Effector memory CD4-positive, alpha-beta T cell (primary cell): ENCODE measurements around the gene DVL1.

ENCODE experiments used
- DNase-seq, 3 donors: peaks; one replicate each; pipeline ENCODE4 v3.0.0-alpha.2; 2020
- H3K27ac ChIP-seq: 2 replicates; pipeline ENCODE4 v1.7.0; 2013; ENCODE audit warnings: mild to moderate bottlenecking, low read length, moderate library complexity; ENCODE audit not compliant: insufficient read depth, poor library complexity, severe bottlenecking
- H3K27me3 ChIP-seq: replicated peaks from 2 replicates; pipeline ENCODE4 v1.7.0; 2013; ENCODE audit warnings: mild to moderate bottlenecking, low read length; ENCODE audit not compliant: insufficient read depth, control insufficient read depth, poor library complexity, severe bottlenecking
- H3K36me3 ChIP-seq: 2 replicates; pipeline ENCODE4 v1.7.0; 2013; ENCODE audit warnings: mild to moderate bottlenecking, low read length, moderate library complexity; ENCODE audit not compliant: control insufficient read depth, insufficient read depth
- H3K4me1 ChIP-seq: 2 replicates; pipeline ENCODE4 v1.7.0; 2013; ENCODE audit warnings: low read length, mild to moderate bottlenecking; ENCODE audit not compliant: control insufficient read depth, insufficient read depth, poor library complexity, severe bottlenecking
- H3K4me3 ChIP-seq: 2 replicates; pipeline ENCODE4 v1.7.0; 2013; ENCODE audit warnings: low read length, low read depth, mild to moderate bottlenecking; ENCODE audit not compliant: insufficient read depth, poor library complexity, severe bottlenecking
- H3K9me3 ChIP-seq: 2 replicates; pipeline ENCODE4 v1.7.0; 2013; ENCODE audit warnings: mild to moderate bottlenecking, low read length, moderate library complexity; ENCODE audit not compliant: control insufficient read depth

Gene DVL1

GRCh38 chr1:1364266-1364665, 15.0 kb upstream of the DVL1 start:
- DNase-seq = no peak
- no peaks in the 10 kb centered on the region for H3K36me3 ChIP-seq
- no peak overlapping the region for H3K27ac ChIP-seq
- H3K9me3 ChIP-seq = peaks cover 5% of the 10 kb centered on the region
- no peaks in the 10 kb centered on the region for H3K4me1 ChIP-seq
- H3K27me3 ChIP-seq = no peaks in the 10 kb centered on the region
- no peak overlapping the region for H3K4me3 ChIP-seq

GRCh38 chr1:1361982-1362423, 12.8 kb upstream of the DVL1 start:
- no peak for DNase-seq
- no peak overlapping the region for H3K4me3 ChIP-seq
- H3K27ac ChIP-seq = no peak overlapping the region
- no peaks in the 10 kb centered on the region for H3K27me3 ChIP-seq
- H3K4me1 ChIP-seq = peaks cover 9% of the 10 kb centered on the region
- H3K36me3 ChIP-seq = no peaks in the 10 kb centered on the region
- peaks cover under 1% of the 10 kb centered on the region for H3K9me3 ChIP-seq

- Histone ChIP-seq H3K4me1 (peaks cover 9% of the 10 kb centered on the region), H3K27me3 (no peaks in the 10 kb centered on the region), H3K36me3 (no peaks in the 10 kb centered on the region), H3K9me3 (no peaks in the 10 kb centered on the region), H3K27ac (no peak overlapping the region), H3K4me3 (no peak overlapping the region)
- no peak for DNase-seq
Observed at GRCh38 chr1:1361233-1361981, 12.2 kb upstream of the DVL1 start.

GRCh38 chr1:1360506-1361169, 11.4 kb upstream of the DVL1 start:
- Histone ChIP-seq H3K27me3 (no peaks in the 10 kb centered on the region), H3K27ac (no peak overlapping the region), H3K36me3 (no peaks in the 10 kb centered on the region), H3K4me1 (peaks cover 9% of the 10 kb centered on the region), H3K9me3 (no peaks in the 10 kb centered on the region), H3K4me3 (no peak overlapping the region)
- no peak for DNase-seq

- H3K4me3 ChIP-seq = no peak overlapping the region
- H3K4me1 ChIP-seq = peaks cover 13% of the 10 kb centered on the region
- H3K27ac ChIP-seq = no peak overlapping the region
- no peak for DNase-seq
- no peaks in the 10 kb centered on the region for H3K9me3 ChIP-seq
- H3K36me3 ChIP-seq = no peaks in the 10 kb centered on the region
- peaks cover 7% of the 10 kb centered on the region for H3K27me3 ChIP-seq
Observed at GRCh38 chr1:1359664-1360468, 10.6 kb upstream of the DVL1 start.

GRCh38 chr1:1359308-1359663, 10.1 kb upstream of the DVL1 start:
- Histone ChIP-seq H3K9me3 (no peaks in the 10 kb centered on the region), H3K27me3 (peaks cover 13% of the 10 kb centered on the region), H3K36me3 (no peaks in the 10 kb centered on the region), H3K27ac (no peak overlapping the region), H3K4me1 (peaks cover 18% of the 10 kb centered on the region), H3K4me3 (no peak overlapping the region)
- no peak for DNase-seq

- Histone ChIP-seq H3K9me3 (no peaks in the 10 kb centered on the region), H3K27me3 (peaks cover 19% of the 10 kb centered on the region), H3K4me1 (peaks cover 24% of the 10 kb centered on the region), H3K36me3 (no peaks in the 10 kb centered on the region), H3K27ac (no peak within 1 kb of the TSS), H3K4me3 (no peak within 1 kb of the TSS)
- no peak for DNase-seq
Observed at GRCh38 chr1:1358433-1359271, 9.4 kb upstream of the DVL1 start, which contains the start of gene MXRA8. Gene MXRA8 (minus strand): TSS chr1:1358555. CDS start chr1:1358504, 51 bp downstream.

- Histone ChIP-seq H3K9me3 (no peaks in the 10 kb centered on the region), H3K27ac (no peak overlapping the region), H3K4me3 (no peak overlapping the region), H3K36me3 (no peaks in the 10 kb centered on the region), H3K27me3 (peaks cover 26% of the 10 kb centered on the region), H3K4me1 (peaks cover 26% of the 10 kb centered on the region)
- DNase-seq = no peak
Observed at GRCh38 chr1:1357871-1358432, 8.7 kb upstream of the DVL1 start.

- H3K9me3 ChIP-seq = no peaks in the 10 kb centered on the region
- peaks cover 26% of the 10 kb centered on the region for H3K4me1 ChIP-seq
- no peak overlapping the region for H3K27ac ChIP-seq
- no peaks in the 10 kb centered on the region for H3K36me3 ChIP-seq
- H3K27me3 ChIP-seq = peaks cover 32% of the 10 kb centered on the region
- no peak for DNase-seq
- H3K4me3 ChIP-seq = no peak overlapping the region
Observed at GRCh38 chr1:1356796-1357401, 7.7 kb upstream of the DVL1 start.
